HG02588 (cell line): ENCODE measurements around the gene CCDC17.
"Not testable (repeated sequence)": the region's sequence is repeated elsewhere in the genome, so short reads cannot be mapped to it uniquely, and the experiment has no call there.

Experiments used
- ATAC-seq: cut with Tn5 transposase; IDR thresholded peaks from one replicate; pipeline ENCODE4 v1.9.1; 2021; ENCODE audit warnings: mild to moderate bottlenecking, moderate library complexity; ENCODE audit not compliant: unreplicated experiment

CCDC17 gene

GRCh38 chr1:45622524-45623394, 1.1 kb downstream of the CCDC17 start:
- ATAC-seq: no peak

- ATAC-seq: no peak
Measured at GRCh38 chr1:45621895-45622523, 1.8 kb downstream of the CCDC17 start.

GRCh38 chr1:45621501-45621836, 2.4 kb downstream of the CCDC17 start:
- ATAC-seq: no peak

GRCh38 chr1:45620588-45621500, 3.0 kb downstream of the CCDC17 start:
- no peak for ATAC-seq

GRCh38 chr1:45619149-45619921, 4.5 kb downstream of the CCDC17 start:
- ATAC-seq: no peak

GRCh38 chr1:45617618-45618017, 6.2 kb downstream of the CCDC17 start:
- ATAC-seq: no peak

- no peak for ATAC-seq
Measured at GRCh38 chr1:45615885-45616284, 8.0 kb downstream of the CCDC17 start.

- ATAC-seq: no peak
Measured at GRCh38 chr1:45612941-45613579, 10.8 kb downstream of the CCDC17 start.

GRCh38 chr1:45610589-45611226, 13.1 kb downstream of the CCDC17 start:
- no peak for ATAC-seq

GRCh38 chr1:45608175-45609156, 15.4 kb downstream of the CCDC17 start:
- ATAC-seq: no peak

- ATAC-seq: no peak
Measured at GRCh38 chr1:45607404-45608074, 16.3 kb downstream of the CCDC17 start.

- no peak for ATAC-seq
Measured at GRCh38 chr1:45604239-45604638, 19.6 kb downstream of the CCDC17 start.

GRCh38 chr1:45596765-45597164, 27.1 kb downstream of the CCDC17 start:
- not testable (repeated sequence) for ATAC-seq

- ATAC-seq: no peak
Measured at GRCh38 chr1:45594412-45594811, 29.4 kb downstream of the CCDC17 start.

- ATAC-seq: no peak
Measured at GRCh38 chr1:45589861-45590260, 34.0 kb downstream of the CCDC17 start.

- ATAC-seq: no peak
Measured at GRCh38 chr1:45586769-45587168, 37.1 kb downstream of the CCDC17 start.

- no peak for ATAC-seq
Measured at GRCh38 chr1:45585496-45586075, 38.3 kb downstream of the CCDC17 start.

- no peak for ATAC-seq
Measured at GRCh38 chr1:45585110-45585426, 38.8 kb downstream of the CCDC17 start.
